HG02885 (cell line): ENCODE results near the gene RASSF3.

Experiments used
- ATAC-seq: cut with Tn5 transposase; IDR thresholded peaks from one replicate; pipeline ENCODE4 v1.9.1; 2021; ENCODE audit warnings: mild to moderate bottlenecking; ENCODE audit not compliant: unreplicated experiment, poor library complexity

Gene RASSF3

DNA sequence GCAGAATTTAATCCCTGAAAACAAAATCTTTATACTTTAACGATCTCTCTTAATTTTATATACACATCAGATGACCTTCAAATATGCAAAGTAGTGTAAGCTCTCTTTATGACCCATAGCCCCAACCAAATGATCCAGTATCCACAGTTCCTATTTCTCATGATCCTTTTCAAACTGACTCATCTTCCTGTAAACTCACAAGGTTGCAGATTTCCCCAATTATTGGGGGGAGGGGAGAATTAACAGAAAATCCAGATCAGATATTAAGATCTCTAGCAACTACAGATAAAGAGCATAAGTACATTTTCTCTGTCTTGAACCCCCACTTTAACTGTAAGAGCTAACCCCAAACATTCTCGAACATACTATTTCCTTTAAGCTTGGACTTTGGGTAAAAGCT is 136.4 kb downstream of the RASSF3 start:
- ATAC-seq: no peak
